Endothelial cell of umbilical vein (primary cell): ENCODE data around the gene NOL8. TPM values are rescaled to one million over a fixed set of nuclear protein-coding genes. Genes with fewer than 3 reads are reported as not detected.

Experiments used
- BruUV-seq: library from RNA; stranded (reverse); fragments of 400-500 nt; replicated peaks from 2 replicates; lab custom pipeline; 2021; lab: Mats Ljungman, UMichigan
- CTCF ChIA-PET: fragments of 300-600, 350-600 bp; sonication (Branson Sonifier 250); formaldehyde crosslinking; loops from one replicate; lab custom pipeline; 2021; ENCODE audit warnings: antibody characterized with exemption, inconsistent platforms; lab: Charles Lee
- POLR2A ChIA-PET: fragments of 300-600, 350-600 bp; sonication (Branson Sonifier 250); formaldehyde crosslinking; loops from one replicate; lab custom pipeline; 2021; ENCODE audit warnings: antibody characterized with exemption, inconsistent platforms; lab: Charles Lee
- DNase-seq: peaks from one replicate; pipeline ENCODE4 v3.0.0-alpha.2; 2011; ENCODE audit warnings: low read depth, low spot score
- FAIRE-seq: peaks from 2 replicates; lab custom pipeline; 2011; peaks lifted over from hg19 to GRCh38; lab: Jason Lieb, UNC
- H2AFZ ChIP-seq: 2 replicates; pipeline ENCODE4 v1.6.0; 2012; ENCODE audit warnings: low read depth, low read length, control low read depth, inconsistent platforms
- H3K27ac ChIP-seq: 2 replicates; pipeline ENCODE4 v1.5.1; 2011; ENCODE audit warnings: low read depth, mild to moderate bottlenecking, control low read depth, low read length, moderate library complexity; ENCODE audit not compliant: insufficient read depth
- H3K27me3 ChIP-seq, 2 experiments: 2 replicates each; pipeline versions ENCODE4 v1.6.0 to v1.6.1; 2011; ENCODE audit warnings: low read length in 2 of 2, mixed read lengths in 1 of 2; ENCODE audit not compliant: control insufficient read depth in 2 of 2, insufficient read depth in 2 of 2
- H3K36me3 ChIP-seq, 2 experiments: 2 replicates in 1 of 2; 3 replicates in 1 of 2; pipeline ENCODE4 v1.5.1; 2011; ENCODE audit warnings: low read length in 2 of 2, mild to moderate bottlenecking in 1 of 2, moderate library complexity in 1 of 2; ENCODE audit not compliant: control insufficient read depth in 2 of 2, insufficient read depth in 2 of 2; ENCODE audit errors: extremely low read depth in 1 of 2
- H3K4me1 ChIP-seq: 3 replicates; pipeline ENCODE4 v1.5.1; 2011; ENCODE audit warnings: mild to moderate bottlenecking, low read length; ENCODE audit not compliant: control insufficient read depth, insufficient read depth; ENCODE audit errors: extremely low read depth
- H3K4me2 ChIP-seq: 2 replicates; pipeline ENCODE4 v1.6.1; 2011; ENCODE audit warnings: low read length, control low read depth, mixed read lengths; ENCODE audit not compliant: insufficient read depth
- H3K4me3 ChIP-seq, 3 experiments: fragments of 200-600 bp in 1 of 3; sonication (generic), shearing (Covaris generic) in 1 of 3; replicated peaks in 1 of 3; 2 replicates each; pipeline ENCODE4 v1.5.1; 2011 to 2016; ENCODE audit warnings: control low read depth in 3 of 3, low read length in 3 of 3, mild to moderate bottlenecking in 2 of 3, inconsistent platforms in 1 of 3, low read depth in 1 of 3, moderate library complexity in 1 of 3; ENCODE audit not compliant: insufficient read depth in 1 of 3
- H3K79me2 ChIP-seq: 2 replicates; pipeline ENCODE4 v1.6.0; 2012; ENCODE audit warnings: low read length, inconsistent platforms; ENCODE audit not compliant: control insufficient read depth, insufficient read depth
- H3K9ac ChIP-seq: replicated peaks from 2 replicates; pipeline ENCODE3; 2011; ENCODE audit warnings: low read length, control low read depth; ENCODE audit not compliant: insufficient read depth; ENCODE audit errors: extremely low read depth
- H3K9me1 ChIP-seq: replicated peaks from 3 replicates; pipeline ENCODE4 v1.6.0; 2011; ENCODE audit warnings: mild to moderate bottlenecking, low read length; ENCODE audit not compliant: control insufficient read depth, insufficient read depth; ENCODE audit errors: extremely low read depth
- H3K9me3 ChIP-seq: replicated peaks from 2 replicates; pipeline ENCODE4 v1.5.1; 2012; ENCODE audit warnings: low read length, inconsistent platforms; ENCODE audit not compliant: control insufficient read depth, insufficient read depth
- H4K20me1 ChIP-seq: replicated peaks from 2 replicates; pipeline ENCODE3; 2011; ENCODE audit warnings: mild to moderate bottlenecking, low read length; ENCODE audit not compliant: control insufficient read depth, insufficient read depth; ENCODE audit errors: extremely low read depth
- EZH2 ChIP-seq: IDR thresholded peaks from 2 replicates; pipeline ENCODE4 v1.6.1; 2012; ENCODE audit warnings: borderline replicate concordance, low read depth, mild to moderate bottlenecking, moderate library complexity, low read length, inconsistent platforms; ENCODE audit not compliant: severe bottlenecking
- FOS ChIP-seq: IDR thresholded peaks from 2 replicates; pipeline ENCODE4 v1.6.1; 2011; ENCODE audit warnings: mild to moderate bottlenecking, low read length, moderate library complexity, borderline replicate concordance; ENCODE audit not compliant: insufficient read depth
- GATA2 ChIP-seq: IDR thresholded peaks from 2 replicates; pipeline ENCODE4 v1.7.0; 2011; ENCODE audit warnings: low read depth, mild to moderate bottlenecking, moderate library complexity, mixed read lengths, low read length; ENCODE audit not compliant: insufficient read length, insufficient read depth
- JUN ChIP-seq: IDR thresholded peaks from 2 replicates; pipeline ENCODE4 v1.6.1; 2011; ENCODE audit warnings: borderline replicate concordance, low read depth; ENCODE audit not compliant: insufficient read length, insufficient read depth
- MYC ChIP-seq: IDR thresholded peaks from one replicate; pipeline ENCODE4 v1.6.1; 2011; ENCODE audit warnings: mild to moderate bottlenecking, low read depth, low read length
- POLR2AphosphoS5 ChIP-seq: IDR thresholded peaks from 2 replicates; pipeline ENCODE4 v1.6.1; 2012; ENCODE audit warnings: low read depth, mild to moderate bottlenecking, control low read depth, low read length, moderate library complexity; ENCODE audit not compliant: insufficient read depth
- dilution Hi-C: fragments of 300-500 bp; cut with MboI; formaldehyde crosslinking; loops from one replicate; pipeline ENCODE4 v1.15.0; 2019; ENCODE audit warnings: low sequenced_read_pairs; ENCODE audit not compliant: extremely low pct_ligation_motif_present
- intact Hi-C: fragments of 100-400 bp; cut with micrococcal nuclease; formaldehyde crosslinking; loops from one replicate; pipeline ENCODE4 v1.10.0; 2022
- polyA plus RNA-seq, 4 experiments: library from polyadenylated mRNA; depleted of rRNA in 3 of 4; stranded (reverse) in 3 of 4; unstranded in 1 of 4; fragments of >200 nt; gene quantifications; 2 replicates each; pipeline versions ENCODE4 v1.2.1 to v1.2.3, GENCODE V29; 2011 to 2012; ENCODE audit warnings: missing spikeins in 1 of 4
- total RNA-seq: library from RNA; stranded (reverse); gene quantifications from 2 replicates; pipeline ENCODE4 v1.2.3, GENCODE V29; 2021
- TF ChIP-seq, protein P1 (sequence below): IDR thresholded peaks from 2 replicates; pipeline ENCODE4 v1.6.1; 2011; ENCODE audit not compliant: insufficient read depth, insufficient read length
- TF ChIP-seq, protein P2 (sequence below), 2 donors: IDR thresholded peaks; 1 replicate in 1 of 2; 2 replicates in 1 of 2; pipeline ENCODE4 v1.5.1; 2011; ENCODE audit warnings: low read length in 2 of 2, mild to moderate bottlenecking in 2 of 2, moderate library complexity in 2 of 2, control low read depth in 1 of 2, inconsistent platforms in 1 of 2, low read depth in 1 of 2; ENCODE audit not compliant: insufficient read depth in 1 of 2; ENCODE audit errors: extremely low read depth in 1 of 2

Gene NOL8
- total and polyA plus RNA-seq, 2 donors (not counting 3 experiments of a cell fraction or from before 2014, with no cell fraction given) = 5.6 to 41.6 TPM

DNA sequence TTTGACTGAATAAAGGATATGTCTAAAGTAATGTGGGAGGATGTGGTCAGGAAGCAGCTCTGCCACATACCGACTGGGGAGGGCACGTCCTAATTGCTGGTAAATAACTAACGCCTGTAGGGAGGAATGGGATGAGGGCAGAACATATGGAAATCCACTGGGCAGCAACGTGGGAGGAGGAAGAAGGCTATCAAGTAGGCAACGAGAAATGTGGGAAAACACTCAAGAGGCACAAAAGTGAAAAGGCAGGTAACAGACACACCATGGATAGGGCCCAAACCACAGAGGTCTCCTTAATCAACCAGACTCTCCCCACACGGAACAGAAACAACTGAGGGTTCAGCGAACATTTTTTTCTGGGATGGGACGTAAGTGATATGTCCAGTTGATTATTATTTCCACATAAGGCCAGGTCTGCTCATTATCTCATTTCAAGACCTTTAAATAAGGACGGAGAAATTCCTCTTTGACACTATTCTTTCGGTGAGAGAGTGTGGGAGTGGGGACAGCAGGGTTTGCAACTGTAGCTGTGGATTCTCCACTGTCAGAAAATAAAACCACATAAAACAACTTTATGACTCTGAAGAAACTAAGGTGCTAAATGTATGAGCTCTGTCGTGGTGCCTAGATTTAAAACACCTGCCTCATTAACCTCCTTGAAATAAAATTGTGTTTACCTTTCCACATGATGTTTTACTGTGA is 48.7 kb downstream of the NOL8 start:
- intact Hi-C loops (no loop called here), dilution Hi-C loops (no loop called here)
- FAIRE-seq = peak; percentile 47
- Histone ChIP-seq H3K36me3 (peaks cover 30 to 58% of the 10 kb centered on the region in 2 experiments), H3K4me1 (no peaks in the 10 kb centered on the region), H3K9me1 (no peaks in the 10 kb centered on the region), H4K20me1 (no peaks in the 10 kb centered on the region), H3K27me3 (no peaks in the 10 kb centered on the region), H3K4me2 (no peak overlapping the region), H2AFZ (no peak overlapping the region), H3K79me2 (peaks cover 1% of the 10 kb centered on the region), H3K9ac (no peak overlapping the region), H3K9me3 (no peaks in the 10 kb centered on the region), H3K4me3 (no peak overlapping the region), H3K27ac (no peak overlapping the region)
- ChIA-PET CTCF (interaction anchor here (0.8 to 1.9 kb wide), 3 partner anchors 11 to 137 kb away, joined by 3 to 7 read pairs (median 5); no protein-coding TSS in a partner anchor), POLR2A (no interaction called here)
- no peak for TF ChIP-seq POLR2AphosphoS5
- TF ChIP-seq, protein P1, sequence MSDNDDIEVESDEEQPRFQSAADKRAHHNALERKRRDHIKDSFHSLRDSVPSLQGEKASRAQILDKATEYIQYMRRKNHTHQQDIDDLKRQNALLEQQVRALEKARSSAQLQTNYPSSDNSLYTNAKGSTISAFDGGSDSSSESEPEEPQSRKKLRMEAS = no peak
- no peak for TF ChIP-seq MYC
- TF ChIP-seq, protein P2, sequence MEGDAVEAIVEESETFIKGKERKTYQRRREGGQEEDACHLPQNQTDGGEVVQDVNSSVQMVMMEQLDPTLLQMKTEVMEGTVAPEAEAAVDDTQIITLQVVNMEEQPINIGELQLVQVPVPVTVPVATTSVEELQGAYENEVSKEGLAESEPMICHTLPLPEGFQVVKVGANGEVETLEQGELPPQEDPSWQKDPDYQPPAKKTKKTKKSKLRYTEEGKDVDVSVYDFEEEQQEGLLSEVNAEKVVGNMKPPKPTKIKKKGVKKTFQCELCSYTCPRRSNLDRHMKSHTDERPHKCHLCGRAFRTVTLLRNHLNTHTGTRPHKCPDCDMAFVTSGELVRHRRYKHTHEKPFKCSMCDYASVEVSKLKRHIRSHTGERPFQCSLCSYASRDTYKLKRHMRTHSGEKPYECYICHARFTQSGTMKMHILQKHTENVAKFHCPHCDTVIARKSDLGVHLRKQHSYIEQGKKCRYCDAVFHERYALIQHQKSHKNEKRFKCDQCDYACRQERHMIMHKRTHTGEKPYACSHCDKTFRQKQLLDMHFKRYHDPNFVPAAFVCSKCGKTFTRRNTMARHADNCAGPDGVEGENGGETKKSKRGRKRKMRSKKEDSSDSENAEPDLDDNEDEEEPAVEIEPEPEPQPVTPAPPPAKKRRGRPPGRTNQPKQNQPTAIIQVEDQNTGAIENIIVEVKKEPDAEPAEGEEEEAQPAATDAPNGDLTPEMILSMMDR (IDR thresholded peaks at IDR 0.05; ENCODE audit: extremely low read depth in 1 of 2, insufficient read depth in 1 of 2, low read depth in 1 of 2, low read length in 2 of 2) = no peak
- TF ChIP-seq GATA2 = no peak
- no peak for TF ChIP-seq FOS
- TF ChIP-seq EZH2 = no peak
- no peak for TF ChIP-seq JUN
- DNase-seq = no peak
- no TSS peak for BruUV-seq
